Endothelial cell of umbilical vein (primary cell): Measurements from ENCODE around the gene PCSK6. TPM values are rescaled to one million over a fixed set of nuclear protein-coding genes. Genes with fewer than 3 reads are reported as not detected.
"Not testable (repeated sequence)": the region's sequence is repeated elsewhere in the genome, so short reads cannot be mapped to it uniquely, and the experiment has no call there.

Experiments used
- BruUV-seq: library from RNA; stranded (reverse); fragments of 400-500 nt; replicated peaks from 2 replicates; lab custom pipeline; 2021; lab: Mats Ljungman, UMichigan
- CTCF ChIA-PET: fragments of 300-600, 350-600 bp; sonication (Branson Sonifier 250); formaldehyde crosslinking; loops from one replicate; lab custom pipeline; 2021; ENCODE audit warnings: antibody characterized with exemption, inconsistent platforms; lab: Charles Lee
- POLR2A ChIA-PET: fragments of 300-600, 350-600 bp; sonication (Branson Sonifier 250); formaldehyde crosslinking; loops from one replicate; lab custom pipeline; 2021; ENCODE audit warnings: antibody characterized with exemption, inconsistent platforms; lab: Charles Lee
- DNase-seq: peaks from one replicate; pipeline ENCODE4 v3.0.0-alpha.2; 2011; ENCODE audit warnings: low read depth, low spot score
- FAIRE-seq: peaks from 2 replicates; lab custom pipeline; 2011; peaks lifted over from hg19 to GRCh38; lab: Jason Lieb, UNC
- H2AFZ ChIP-seq: 2 replicates; pipeline ENCODE4 v1.6.0; 2012; ENCODE audit warnings: low read depth, low read length, control low read depth, inconsistent platforms
- H3K27ac ChIP-seq: 2 replicates; pipeline ENCODE4 v1.5.1; 2011; ENCODE audit warnings: low read depth, mild to moderate bottlenecking, control low read depth, low read length, moderate library complexity; ENCODE audit not compliant: insufficient read depth
- H3K27me3 ChIP-seq, 2 experiments: 2 replicates each; pipeline versions ENCODE4 v1.6.0 to v1.6.1; 2011; ENCODE audit warnings: low read length in 2 of 2, mixed read lengths in 1 of 2; ENCODE audit not compliant: control insufficient read depth in 2 of 2, insufficient read depth in 2 of 2
- H3K36me3 ChIP-seq, 2 experiments: 2 replicates in 1 of 2; 3 replicates in 1 of 2; pipeline ENCODE4 v1.5.1; 2011; ENCODE audit warnings: low read length in 2 of 2, mild to moderate bottlenecking in 1 of 2, moderate library complexity in 1 of 2; ENCODE audit not compliant: control insufficient read depth in 2 of 2, insufficient read depth in 2 of 2; ENCODE audit errors: extremely low read depth in 1 of 2
- H3K4me1 ChIP-seq: 3 replicates; pipeline ENCODE4 v1.5.1; 2011; ENCODE audit warnings: mild to moderate bottlenecking, low read length; ENCODE audit not compliant: control insufficient read depth, insufficient read depth; ENCODE audit errors: extremely low read depth
- H3K4me2 ChIP-seq: 2 replicates; pipeline ENCODE4 v1.6.1; 2011; ENCODE audit warnings: low read length, control low read depth, mixed read lengths; ENCODE audit not compliant: insufficient read depth
- H3K4me3 ChIP-seq, 3 experiments: fragments of 200-600 bp in 1 of 3; sonication (generic), shearing (Covaris generic) in 1 of 3; replicated peaks in 1 of 3; 2 replicates each; pipeline ENCODE4 v1.5.1; 2011 to 2016; ENCODE audit warnings: control low read depth in 3 of 3, low read length in 3 of 3, mild to moderate bottlenecking in 2 of 3, inconsistent platforms in 1 of 3, low read depth in 1 of 3, moderate library complexity in 1 of 3; ENCODE audit not compliant: insufficient read depth in 1 of 3
- H3K79me2 ChIP-seq: 2 replicates; pipeline ENCODE4 v1.6.0; 2012; ENCODE audit warnings: low read length, inconsistent platforms; ENCODE audit not compliant: control insufficient read depth, insufficient read depth
- H3K9ac ChIP-seq: replicated peaks from 2 replicates; pipeline ENCODE3; 2011; ENCODE audit warnings: low read length, control low read depth; ENCODE audit not compliant: insufficient read depth; ENCODE audit errors: extremely low read depth
- H3K9me1 ChIP-seq: replicated peaks from 3 replicates; pipeline ENCODE4 v1.6.0; 2011; ENCODE audit warnings: mild to moderate bottlenecking, low read length; ENCODE audit not compliant: control insufficient read depth, insufficient read depth; ENCODE audit errors: extremely low read depth
- H3K9me3 ChIP-seq: replicated peaks from 2 replicates; pipeline ENCODE4 v1.5.1; 2012; ENCODE audit warnings: low read length, inconsistent platforms; ENCODE audit not compliant: control insufficient read depth, insufficient read depth
- H4K20me1 ChIP-seq: replicated peaks from 2 replicates; pipeline ENCODE3; 2011; ENCODE audit warnings: mild to moderate bottlenecking, low read length; ENCODE audit not compliant: control insufficient read depth, insufficient read depth; ENCODE audit errors: extremely low read depth
- CTCF ChIP-seq, 2 donors: IDR thresholded peaks; 1 replicate in 1 of 2; 2 replicates in 1 of 2; pipeline ENCODE4 v1.5.1; 2011; ENCODE audit warnings: low read length in 2 of 2, mild to moderate bottlenecking in 2 of 2, moderate library complexity in 2 of 2, control low read depth in 1 of 2, inconsistent platforms in 1 of 2, low read depth in 1 of 2; ENCODE audit not compliant: insufficient read depth in 1 of 2; ENCODE audit errors: extremely low read depth in 1 of 2
- EZH2 ChIP-seq: IDR thresholded peaks from 2 replicates; pipeline ENCODE4 v1.6.1; 2012; ENCODE audit warnings: borderline replicate concordance, low read depth, mild to moderate bottlenecking, moderate library complexity, low read length, inconsistent platforms; ENCODE audit not compliant: severe bottlenecking
- FOS ChIP-seq: IDR thresholded peaks from 2 replicates; pipeline ENCODE4 v1.6.1; 2011; ENCODE audit warnings: mild to moderate bottlenecking, low read length, moderate library complexity, borderline replicate concordance; ENCODE audit not compliant: insufficient read depth
- GATA2 ChIP-seq: IDR thresholded peaks from 2 replicates; pipeline ENCODE4 v1.7.0; 2011; ENCODE audit warnings: low read depth, mild to moderate bottlenecking, moderate library complexity, mixed read lengths, low read length; ENCODE audit not compliant: insufficient read length, insufficient read depth
- JUN ChIP-seq: IDR thresholded peaks from 2 replicates; pipeline ENCODE4 v1.6.1; 2011; ENCODE audit warnings: borderline replicate concordance, low read depth; ENCODE audit not compliant: insufficient read length, insufficient read depth
- MAX ChIP-seq: IDR thresholded peaks from 2 replicates; pipeline ENCODE4 v1.6.1; 2011; ENCODE audit not compliant: insufficient read depth, insufficient read length
- MYC ChIP-seq: IDR thresholded peaks from one replicate; pipeline ENCODE4 v1.6.1; 2011; ENCODE audit warnings: mild to moderate bottlenecking, low read depth, low read length
- POLR2A ChIP-seq: IDR thresholded peaks from 2 replicates; pipeline ENCODE4 v1.6.1; 2012; ENCODE audit warnings: low read depth, mild to moderate bottlenecking, control low read depth, low read length
- POLR2AphosphoS5 ChIP-seq: IDR thresholded peaks from 2 replicates; pipeline ENCODE4 v1.6.1; 2012; ENCODE audit warnings: low read depth, mild to moderate bottlenecking, control low read depth, low read length, moderate library complexity; ENCODE audit not compliant: insufficient read depth
- dilution Hi-C: fragments of 300-500 bp; cut with MboI; formaldehyde crosslinking; loops from one replicate; pipeline ENCODE4 v1.15.0; 2019; ENCODE audit warnings: low sequenced_read_pairs; ENCODE audit not compliant: extremely low pct_ligation_motif_present
- intact Hi-C: fragments of 100-400 bp; cut with micrococcal nuclease; formaldehyde crosslinking; loops from one replicate; pipeline ENCODE4 v1.10.0; 2022
- polyA plus RNA-seq, 4 experiments: library from polyadenylated mRNA; depleted of rRNA in 3 of 4; stranded (reverse) in 3 of 4; unstranded in 1 of 4; fragments of >200 nt; gene quantifications; 2 replicates each; pipeline versions ENCODE4 v1.2.1 to v1.2.3, GENCODE V29; 2011 to 2012; ENCODE audit warnings: missing spikeins in 1 of 4
- total RNA-seq: library from RNA; stranded (reverse); gene quantifications from 2 replicates; pipeline ENCODE4 v1.2.3, GENCODE V29; 2021

Gene PCSK6
- total and polyA plus RNA-seq, 2 donors (not counting 3 experiments of a cell fraction or from before 2014, with no cell fraction given) = 0.18 to 0.69 TPM

- intact Hi-C loops (no loop called here), dilution Hi-C loops (no loop called here)
- CTCF ChIA-PET = interaction anchor here (1.3 kb wide), 1 partner anchor 28 kb away, joined by 5 read pairs; no protein-coding TSS in a partner anchor
- no peaks in the 10 kb centered on the region for H3K36me3 ChIP-seq
- H3K79me2 ChIP-seq = no peaks in the 10 kb centered on the region
- H4K20me1 ChIP-seq = no peaks in the 10 kb centered on the region
- no peak overlapping the region for H3K4me3 ChIP-seq
- no peak for DNase-seq
- no peak overlapping the region for H2AFZ ChIP-seq
- no peak for FAIRE-seq
- H3K4me1 ChIP-seq = peaks cover 4% of the 10 kb centered on the region
- H3K9me1 ChIP-seq = no peaks in the 10 kb centered on the region
- peaks cover 0 to 2% of the 10 kb centered on the region in 2 experiments for H3K27me3 ChIP-seq
- no peak overlapping the region for H3K4me2 ChIP-seq
- TF ChIP-seq POLR2A = no peak
- no peak for TF ChIP-seq FOS
- TF ChIP-seq MAX = no peak
- TF ChIP-seq MYC = no peak
- no peak for TF ChIP-seq EZH2
- TF ChIP-seq CTCF (IDR thresholded peaks at IDR 0.05; ENCODE audit: extremely low read depth in 1 of 2, insufficient read depth in 1 of 2, low read depth in 1 of 2, low read length in 2 of 2) = no peak
- TF ChIP-seq JUN = no peak
- TF ChIP-seq GATA2 = no peak
- no peak for TF ChIP-seq POLR2AphosphoS5
- no peak overlapping the region for H3K9ac ChIP-seq
- no TSS peak for BruUV-seq
- no peaks in the 10 kb centered on the region for H3K9me3 ChIP-seq
- POLR2A ChIA-PET = no interaction called here
- no peak overlapping the region for H3K27ac ChIP-seq
Observed at GRCh38 chr15:101455291-101456025, 34.0 kb downstream of the PCSK6 start.

GRCh38 chr15:101454781-101455180 lies 34.7 kb downstream of the PCSK6 start:
- CTCF ChIA-PET = interaction anchor here (1.3 kb wide), 1 partner anchor 28 kb away, joined by 5 read pairs; no protein-coding TSS in a partner anchor
- H3K27me3 ChIP-seq, H3K9me3 ChIP-seq, H3K4me3 ChIP-seq, H2AFZ ChIP-seq, H3K4me2 ChIP-seq, POLR2A ChIA-PET, H3K36me3 ChIP-seq, H3K27ac ChIP-seq, intact Hi-C loops, H4K20me1 ChIP-seq, H3K4me1 ChIP-seq, DNase-seq, dilution Hi-C loops, H3K9ac ChIP-seq, H3K79me2 ChIP-seq, FAIRE-seq, H3K9me1 ChIP-seq, BruUV-seq: not testable (repeated sequence)
